ENCODE measurements around the gene ORAI3. TPM values are rescaled to one million over a fixed set of nuclear protein-coding genes. Genes with fewer than 3 reads are reported as not detected.

ORAI3 gene
- total RNA-seq, 2 donors from 2014 or later, result 19.0 to 35.7 TPM

- Histone ChIP-seq H3K4me3 (no peak overlapping the region), H3K27ac (no peak overlapping the region), H3K9me3 (no peaks in the 10 kb centered on the region), H3K4me1 (ENCODE audit: control insufficient read depth in 1 of 2, low read depth in 2 of 2) (peaks cover 5 to 27% of the 10 kb centered on the region in 2 donors), H3K36me3 (peaks cover 10% of the 10 kb centered on the region), H3K27me3 (replicated peaks; ENCODE audit: insufficient read depth) (no peaks in the 10 kb centered on the region)
- no peak for TF ChIP-seq CTCF (IDR thresholded peaks at IDR 0.05)
- ATAC-seq (ENCODE audit: insufficient number of reproducible peaks, low FRiP score, low read depth), result no peak
- DNase-seq (ENCODE audit: low spot score), result no peak
These were observed 22.7 kb upstream of the ORAI3 start for GRCh38 chr16:30925995-30926811.

- Histone ChIP-seq H3K9me3 (no peaks in the 10 kb centered on the region), H3K27ac (no peak overlapping the region), H3K27me3 (replicated peaks; ENCODE audit: insufficient read depth) (no peaks in the 10 kb centered on the region), H3K4me3 (no peak overlapping the region), H3K36me3 (peaks cover 10% of the 10 kb centered on the region), H3K4me1 (ENCODE audit: control insufficient read depth in 1 of 2, low read depth in 2 of 2) (peaks cover 5 to 24% of the 10 kb centered on the region in 2 donors)
- no peak for TF ChIP-seq CTCF (IDR thresholded peaks at IDR 0.05)
- ATAC-seq (ENCODE audit: insufficient number of reproducible peaks, low FRiP score, low read depth), result no peak
- no peak for DNase-seq (ENCODE audit: low spot score)
These were observed 21.7 kb upstream of the ORAI3 start for GRCh38 chr16:30926937-30927788.

- H3K4me3 ChIP-seq, result no peak overlapping the region
- no peak for DNase-seq (ENCODE audit: low spot score)
- ATAC-seq (ENCODE audit: insufficient number of reproducible peaks, low FRiP score, low read depth), result no peak
- no peaks in the 10 kb centered on the region for H3K9me3 ChIP-seq
- no peak overlapping the region for H3K27ac ChIP-seq
- peaks cover 13% of the 10 kb centered on the region for H3K36me3 ChIP-seq
- H3K4me1 ChIP-seq (ENCODE audit: control insufficient read depth in 1 of 2, low read depth in 2 of 2), result peaks cover 5 to 24% of the 10 kb centered on the region in 2 donors
- no peak for TF ChIP-seq CTCF (IDR thresholded peaks at IDR 0.05)
- H3K27me3 ChIP-seq (replicated peaks; ENCODE audit: insufficient read depth), result no peaks in the 10 kb centered on the region
These were observed 21.0 kb upstream of the ORAI3 start for GRCh38 chr16:30927789-30928378.

GRCh38 chr16:30928390-30928789 lies 20.5 kb upstream of the ORAI3 start:
- Histone ChIP-seq H3K4me3 (no peak overlapping the region), H3K9me3 (no peaks in the 10 kb centered on the region), H3K27me3 (replicated peaks; ENCODE audit: insufficient read depth) (no peaks in the 10 kb centered on the region), H3K36me3 (peaks cover 13% of the 10 kb centered on the region), H3K4me1 (ENCODE audit: control insufficient read depth in 1 of 2, low read depth in 2 of 2) (peaks cover 5 to 24% of the 10 kb centered on the region in 2 donors), H3K27ac (no peak overlapping the region)
- no peak for ATAC-seq (ENCODE audit: insufficient number of reproducible peaks, low FRiP score, low read depth)
- no peak for DNase-seq (ENCODE audit: low spot score)
- no peak for TF ChIP-seq CTCF (IDR thresholded peaks at IDR 0.05)

- DNase-seq (ENCODE audit: low spot score), result no peak
- H3K36me3 ChIP-seq, result peaks cover 13% of the 10 kb centered on the region
- H3K27me3 ChIP-seq (replicated peaks; ENCODE audit: insufficient read depth), result no peaks in the 10 kb centered on the region
- no peak overlapping the region for H3K4me3 ChIP-seq
- no peak overlapping the region for H3K27ac ChIP-seq
- no peak for TF ChIP-seq CTCF (IDR thresholded peaks at IDR 0.05)
- peaks cover 5 to 21% of the 10 kb centered on the region in 2 donors for H3K4me1 ChIP-seq (ENCODE audit: control insufficient read depth in 1 of 2, low read depth in 2 of 2)
- H3K9me3 ChIP-seq, result no peaks in the 10 kb centered on the region
- no peak for ATAC-seq (ENCODE audit: insufficient number of reproducible peaks, low FRiP score, low read depth)
These were observed 19.7 kb upstream of the ORAI3 start for GRCh38 chr16:30929167-30929566.
